SKM-1 treated with dmso at 0.1 percent for 144 hours (cell line): ENCODE results near the gene ATAD3A.

Experiments
- DNase-seq: peaks from one replicate; lab custom pipeline; 2025; ENCODE audit not compliant: unreplicated experiment; lab: John Stamatoyannopoulos, UW

ATAD3A gene

GRCh38 chr1:1574721-1575537, 63.0 kb downstream of the ATAD3A start, which contains the start of gene SSU72:
Gene SSU72, minus strand, starts transcription at chr1:1574863. Its CDS starts 306 bp downstream, at chr1:1574557.
- peak; percentile 81 for DNase-seq

- no peak for DNase-seq
These were observed 65.5 kb downstream of the ATAD3A start for GRCh38 chr1:1577367-1578011.

- DNase-seq: no peak
These were observed 66.5 kb downstream of the ATAD3A start for GRCh38 chr1:1578371-1578940.

GRCh38 chr1:1582585-1583346, 70.8 kb downstream of the ATAD3A start:
- no peak for DNase-seq

GRCh38 chr1:1583347-1584010, 71.5 kb downstream of the ATAD3A start:
- DNase-seq: no peak
